ENCODE measurements around the gene PAH. TPM values are rescaled to one million over a fixed set of nuclear protein-coding genes. Genes with fewer than 3 reads are reported as not detected.
"Not testable (repeated sequence)": the region's sequence is repeated elsewhere in the genome, so short reads cannot be mapped to it uniquely, and the experiment has no call there.

The PAH gene
- total RNA-seq, 1 donor from 2014 or later: not detected

DNA sequence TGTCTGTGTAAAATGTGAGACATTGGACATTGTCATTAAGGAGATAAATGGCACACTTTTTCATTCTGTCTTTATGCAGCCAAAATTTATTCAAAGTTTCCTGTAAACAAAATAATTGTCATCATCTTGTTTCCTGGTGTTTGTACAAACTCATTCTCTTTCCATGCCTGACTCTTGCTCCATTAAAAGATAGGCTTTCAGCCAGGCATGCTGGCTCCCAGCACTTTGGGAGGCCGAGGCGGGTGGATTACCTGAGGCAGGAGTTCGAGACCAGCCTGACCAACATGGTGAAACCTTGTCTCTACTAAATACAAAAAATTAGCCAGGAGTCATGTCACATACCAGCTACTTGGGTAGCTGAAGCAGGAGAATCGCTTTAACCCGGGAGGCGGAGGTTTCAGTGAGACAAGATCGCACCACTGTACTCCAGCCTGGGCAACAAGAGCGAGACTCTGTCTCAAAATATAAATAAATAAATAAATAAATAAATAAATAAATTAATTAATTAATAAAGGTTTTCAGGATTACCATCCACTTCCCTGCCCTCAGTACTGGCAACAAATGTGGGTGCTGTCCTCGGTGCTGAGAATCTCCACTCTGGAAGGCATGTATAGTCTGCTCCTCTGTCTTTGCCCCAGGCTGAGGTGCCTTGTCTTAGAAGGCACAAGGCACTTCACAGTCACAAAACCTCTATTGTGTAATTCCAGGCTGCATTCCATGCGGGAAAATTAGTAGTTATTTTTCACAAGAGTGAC, 83.2 kb downstream of the PAH start:
- DNase-seq (ENCODE audit: low read depth): peak; percentile 21

DNA sequence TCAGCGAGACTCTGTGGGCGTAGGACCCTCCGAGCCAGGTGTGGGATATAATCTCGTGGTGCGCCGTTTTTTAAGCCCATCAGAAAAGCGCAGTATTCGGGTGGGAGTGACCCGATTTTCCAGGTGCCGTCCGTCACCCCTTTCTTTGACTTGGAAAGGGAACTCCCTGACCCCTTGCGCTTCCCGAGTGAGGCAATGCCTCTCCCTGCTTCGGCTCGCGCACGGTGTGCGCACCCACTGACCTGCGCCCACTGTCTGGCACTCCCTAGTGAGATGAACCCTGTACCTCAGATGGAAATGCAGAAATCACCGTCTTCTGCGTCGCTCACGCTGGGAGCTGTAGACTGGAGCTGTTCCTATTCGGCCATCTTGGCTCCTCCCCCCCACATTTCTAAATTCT, 84.2 kb downstream of the PAH start:
- not testable (repeated sequence) for DNase-seq (ENCODE audit: low read depth)

DNA sequence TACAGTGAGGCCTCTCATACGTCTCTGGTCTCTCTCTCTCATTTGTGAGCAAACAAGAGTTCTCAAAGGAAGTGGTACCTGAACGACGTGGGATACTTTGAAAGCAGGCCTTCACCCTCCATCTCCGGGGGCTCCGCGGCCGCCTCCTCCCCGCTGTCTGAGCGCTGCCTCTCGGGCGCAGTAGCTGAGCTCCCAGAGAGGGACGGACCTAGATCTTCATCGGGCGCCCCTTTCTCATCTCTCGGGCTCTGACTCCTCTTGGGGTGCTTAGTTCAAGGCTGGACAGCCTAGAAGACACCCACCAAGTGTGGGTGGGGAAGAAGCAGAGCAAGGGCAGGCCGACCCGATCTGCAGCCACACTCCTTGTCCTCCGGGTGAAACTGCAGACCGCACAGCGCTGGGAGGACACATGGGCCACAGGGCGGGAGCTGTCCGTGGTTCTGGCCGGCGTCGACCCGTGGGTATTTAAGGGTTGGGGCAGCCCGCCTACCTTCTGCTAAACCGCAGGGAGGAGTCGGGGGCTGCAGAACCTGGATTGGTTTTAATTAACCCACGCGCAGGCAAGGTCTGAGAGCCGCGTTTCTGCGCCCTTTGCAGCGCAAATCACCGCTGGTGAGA, 92.7 kb downstream of the PAH start:
- peak; percentile 27 for DNase-seq (ENCODE audit: low read depth)

DNA sequence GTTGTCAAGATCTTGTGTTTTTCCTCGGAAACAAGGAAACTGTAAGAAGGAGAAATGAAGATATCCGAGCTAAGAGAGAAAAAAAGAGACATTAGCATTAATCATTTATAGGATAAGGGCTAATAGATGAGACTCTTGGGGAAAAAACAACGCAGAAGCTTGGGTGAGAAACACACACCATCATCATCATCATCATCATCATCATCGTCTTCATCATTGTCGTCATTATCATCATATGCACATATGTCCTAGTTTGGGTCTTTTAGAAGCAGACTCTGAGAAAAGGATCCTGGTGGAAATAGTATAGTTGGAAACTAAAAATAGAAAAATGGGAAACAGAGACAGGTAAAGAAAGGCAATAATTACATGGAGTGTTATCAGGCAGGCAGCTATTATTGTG, 95.9 kb downstream of the PAH start:
- no peak for DNase-seq (ENCODE audit: low read depth)

DNA sequence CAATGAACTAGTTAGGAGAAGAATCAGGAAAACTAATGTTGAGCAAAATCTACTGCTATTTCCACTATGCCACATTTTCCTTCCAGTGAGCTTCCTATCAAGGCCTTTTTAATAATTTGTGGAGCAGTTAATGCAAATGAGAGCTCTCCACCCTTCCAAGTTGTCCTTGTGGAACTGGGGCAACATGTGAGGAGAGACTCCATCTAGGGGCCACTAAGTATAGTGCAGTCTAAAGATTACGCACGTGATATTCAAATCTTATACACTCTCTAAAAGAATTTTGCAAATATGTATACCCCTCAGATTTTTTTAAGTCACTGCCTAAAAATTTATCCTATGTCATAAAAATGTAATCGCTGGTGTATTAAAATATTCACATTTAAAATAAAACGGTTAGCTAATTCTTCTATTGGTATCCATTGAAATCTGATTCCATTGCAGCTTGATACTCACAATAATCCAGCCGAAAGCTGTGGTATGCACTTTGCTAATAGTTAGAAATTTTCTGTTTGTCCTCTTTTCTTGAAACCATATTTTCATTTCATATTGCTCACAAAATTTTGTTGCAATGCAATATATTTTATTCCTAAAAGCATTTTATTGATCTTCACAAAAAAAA, 100.1 kb downstream of the PAH start:
- peak; percentile 29 for DNase-seq (ENCODE audit: low read depth)

DNA sequence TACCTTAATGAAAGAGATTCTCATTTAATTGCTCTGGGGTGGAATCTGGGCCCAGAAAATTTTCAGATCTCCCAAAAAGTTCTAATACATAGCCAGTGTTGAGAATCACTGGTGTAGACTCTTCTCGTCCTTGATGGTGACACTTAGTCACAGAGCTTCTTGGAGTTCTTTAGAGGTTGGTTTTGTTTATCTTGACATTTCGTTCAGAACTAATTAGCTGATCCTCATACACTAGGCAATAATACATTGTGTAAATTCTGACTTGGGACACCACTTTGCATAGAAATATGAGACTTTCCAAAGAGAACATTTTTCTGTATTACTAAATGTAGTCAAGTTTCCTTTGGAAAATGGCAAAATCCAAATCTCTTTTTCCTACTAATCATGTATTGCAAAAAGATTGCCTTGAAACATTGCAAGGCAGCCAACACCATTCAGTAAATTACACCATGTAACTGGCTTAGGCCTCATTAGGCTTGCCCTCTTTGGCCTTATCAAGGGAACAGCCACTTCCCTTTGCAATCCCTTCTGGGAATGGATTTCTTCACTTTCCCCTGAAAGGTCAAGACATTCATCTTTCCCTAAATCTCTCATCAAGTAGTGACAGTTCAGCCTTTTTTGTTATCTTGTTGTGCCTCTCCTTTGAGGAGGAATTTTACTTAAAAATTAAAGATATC, 102.2 kb downstream of the PAH start:
- no peak for DNase-seq (ENCODE audit: low read depth)

DNA sequence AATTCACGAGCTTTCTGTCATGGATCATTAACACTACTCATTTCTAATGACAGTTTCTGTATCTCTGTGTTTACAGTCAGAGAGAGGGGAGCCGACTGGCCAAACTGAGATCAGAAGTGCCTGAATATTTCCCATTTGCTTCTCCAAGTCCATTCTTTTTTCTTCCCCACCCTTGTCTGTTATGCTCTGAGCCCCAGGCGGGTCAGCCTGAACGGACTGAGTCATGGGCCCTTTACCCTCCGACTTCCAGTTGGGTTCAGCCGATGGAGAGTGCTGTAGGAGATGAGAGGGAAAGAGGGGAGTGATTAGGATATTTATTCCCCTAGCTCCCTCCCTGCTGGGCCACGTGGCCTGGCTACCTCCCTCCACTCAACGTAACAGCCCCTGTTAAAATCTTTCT, 104.7 kb downstream of the PAH start:
- no peak for DNase-seq (ENCODE audit: low read depth)

DNA sequence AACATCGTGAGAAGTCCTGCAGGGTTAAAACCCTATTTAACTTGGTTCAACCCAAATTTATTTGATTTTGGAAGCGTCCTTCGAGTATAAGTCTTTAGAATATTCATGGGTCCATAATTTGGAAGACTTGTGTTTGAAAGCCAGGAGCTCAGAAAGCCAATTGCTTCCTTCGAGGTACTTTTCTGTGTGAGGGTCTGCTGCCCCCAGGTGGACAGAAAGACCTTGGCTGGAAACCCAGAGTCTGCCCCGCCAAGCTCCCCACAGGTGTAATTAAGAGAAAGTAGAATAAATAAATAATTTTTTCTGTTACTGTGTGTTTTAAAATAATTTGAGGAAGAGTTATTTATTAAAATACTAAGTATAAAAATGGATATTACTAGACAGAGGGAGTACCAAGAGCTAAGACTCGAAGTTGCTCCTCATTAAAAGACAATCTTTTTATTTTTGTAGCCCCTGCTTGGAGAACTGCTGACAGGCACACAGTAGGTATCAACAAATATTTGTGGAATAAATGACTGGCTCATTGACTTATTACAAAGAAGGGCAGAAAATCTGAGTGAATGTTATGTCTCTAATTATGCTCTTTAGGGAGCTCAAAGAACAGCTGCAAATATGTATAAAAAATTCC, 105.8 kb downstream of the PAH start:
- peak; percentile 8 for DNase-seq (ENCODE audit: low read depth)

DNA sequence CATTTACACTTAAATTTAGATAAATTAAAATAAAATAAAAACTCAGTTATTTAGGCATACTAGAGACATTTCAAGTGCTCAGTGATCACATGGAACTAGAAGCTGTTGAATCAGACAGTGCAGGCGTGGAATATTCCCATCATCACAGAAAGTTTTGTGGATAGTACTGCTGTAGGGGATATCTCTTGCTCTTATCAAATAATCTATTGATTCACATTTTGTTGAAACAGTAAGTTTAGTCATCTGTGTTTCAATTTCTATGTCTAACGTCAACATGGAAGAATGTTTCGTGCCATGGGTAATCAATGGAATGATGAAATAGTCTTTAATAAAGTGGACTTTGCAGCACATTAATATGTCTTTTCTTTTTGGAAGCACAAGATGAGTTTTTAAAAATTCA, 108.6 kb downstream of the PAH start:
- no peak for DNase-seq (ENCODE audit: low read depth)

DNA sequence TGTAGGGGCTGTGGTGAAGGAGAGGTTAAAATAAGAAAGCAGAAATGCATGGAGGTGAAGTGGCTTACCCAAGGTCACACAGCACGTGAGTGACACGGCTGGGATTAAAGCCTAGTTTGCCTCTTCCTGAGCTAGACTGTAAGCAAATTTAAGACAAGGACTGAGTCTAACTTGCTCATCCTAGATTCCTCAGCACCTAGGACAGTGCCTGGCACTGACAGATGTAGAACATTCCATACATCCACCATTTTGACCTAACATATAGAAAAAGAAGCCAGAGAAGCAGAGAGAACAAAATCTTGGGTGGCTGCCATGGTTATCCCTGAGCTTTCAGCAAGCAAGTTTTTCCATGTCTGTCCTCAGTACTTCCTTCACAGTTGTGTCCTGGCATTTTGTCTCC, 110.5 kb downstream of the PAH start:
- no peak for DNase-seq (ENCODE audit: low read depth)

DNA sequence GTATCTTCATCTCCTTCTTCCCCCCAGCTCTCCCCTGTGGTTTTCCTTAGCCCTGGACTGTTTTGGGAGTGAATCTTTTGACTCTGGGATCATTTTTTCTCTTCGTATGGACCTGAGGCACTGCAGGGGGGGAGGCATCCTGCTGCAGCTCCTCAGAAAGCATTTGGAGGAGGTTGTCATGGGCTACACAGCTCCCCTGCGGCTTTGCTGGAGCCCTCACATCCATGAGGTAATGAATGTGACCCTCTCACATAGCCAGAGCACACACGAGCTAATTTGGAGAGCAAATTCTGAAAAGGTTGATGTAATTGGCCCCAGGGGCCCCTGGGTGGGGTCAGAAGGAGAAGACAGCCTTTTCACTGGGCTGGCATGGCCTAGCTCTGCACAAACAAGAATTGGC, 110.9 kb downstream of the PAH start:
- DNase-seq (ENCODE audit: low read depth): no peak

DNA sequence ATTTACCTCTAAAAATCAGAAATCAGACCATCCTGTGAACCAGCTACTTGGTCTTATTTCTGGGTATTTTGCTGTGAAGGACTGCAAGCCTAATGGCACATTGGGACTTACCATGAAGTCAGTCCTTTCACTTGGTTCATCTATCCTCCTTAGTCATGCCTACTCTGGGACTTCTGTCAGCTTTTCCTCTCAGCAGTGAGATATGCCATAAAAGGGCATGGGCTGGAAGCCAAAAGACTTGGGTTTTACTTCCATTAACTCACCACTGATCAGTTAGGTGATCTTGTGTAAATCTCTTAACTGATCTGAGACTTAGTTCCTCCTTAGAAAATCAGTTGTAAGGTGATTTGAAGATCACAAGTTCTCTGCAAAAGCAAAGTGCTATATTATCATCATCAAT, 116.5 kb downstream of the PAH start:
- DNase-seq (ENCODE audit: low read depth): no peak

DNA sequence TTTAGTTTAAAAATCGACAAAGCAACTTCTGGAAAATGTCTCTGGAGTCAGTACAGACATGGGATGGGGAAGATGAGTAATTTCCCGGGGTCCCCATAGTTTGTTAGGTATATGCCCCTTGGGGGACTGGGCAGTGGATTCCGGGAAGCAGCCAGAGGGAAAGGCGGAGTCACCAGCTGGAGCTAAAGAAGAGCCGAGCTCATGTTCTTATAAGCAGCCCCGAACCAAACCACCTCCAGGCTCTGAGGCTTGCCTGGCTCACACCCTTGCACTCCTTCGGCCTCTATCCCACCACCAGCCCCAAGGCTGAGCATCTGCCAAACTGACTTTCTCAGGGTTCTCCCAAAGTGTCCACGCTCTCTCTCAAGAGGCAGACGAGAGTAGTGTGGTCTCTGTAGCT, 117.8 kb downstream of the PAH start:
- no peak for DNase-seq (ENCODE audit: low read depth)

DNA sequence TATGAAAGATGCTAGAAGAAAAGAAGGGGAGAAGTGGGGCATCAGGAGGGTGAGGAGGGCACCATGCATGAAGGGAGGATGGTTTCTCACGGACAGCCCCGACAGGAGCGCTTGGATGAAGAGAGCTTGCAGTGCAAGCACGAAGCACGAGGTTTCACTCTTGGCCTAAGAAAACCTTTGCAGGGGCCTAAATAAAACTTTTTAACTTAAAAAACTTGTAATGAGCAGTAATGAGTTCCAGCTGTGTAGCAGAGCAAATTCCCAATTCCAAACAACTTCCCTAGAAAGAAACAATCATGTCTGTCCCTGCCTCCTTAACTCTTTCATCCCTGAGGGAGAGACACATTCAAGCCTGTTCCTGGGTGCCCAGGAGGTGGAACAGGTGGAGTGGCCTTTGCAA, 119.5 kb downstream of the PAH start:
- DNase-seq (ENCODE audit: low read depth): no peak

DNA sequence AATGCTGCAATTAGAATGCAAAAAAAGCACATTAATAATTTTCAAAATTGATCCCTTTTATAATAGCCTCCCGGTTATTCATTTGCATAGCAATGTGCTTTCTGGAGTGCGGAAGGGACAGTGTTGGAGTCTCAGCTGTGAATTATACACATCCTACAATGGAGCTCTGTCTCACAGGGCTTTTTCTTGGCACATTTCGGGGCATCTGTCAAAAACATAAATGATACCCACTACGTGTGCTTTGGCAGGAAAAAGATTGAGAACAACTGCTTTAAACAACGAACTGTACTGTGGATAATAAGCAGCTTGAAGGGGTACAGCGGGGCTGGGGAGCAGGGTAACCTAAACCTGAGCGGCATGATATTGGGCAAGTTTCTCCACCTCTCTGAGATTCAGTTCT, 123.1 kb downstream of the PAH start:
- no peak for DNase-seq (ENCODE audit: low read depth)

Other genes with a start within 250 kb of the PAH start
- gene ASCL1, start 40.4 kb upstream of the PAH start, total RNA-seq: not detected in 2 replicates